DMS114 treated with DMSO at 0.1 percent for 48 hours (cell line): ENCODE measurements around the gene METTL18.
"Not testable (repeated sequence)": the region's sequence is repeated elsewhere in the genome, so short reads cannot be mapped to it uniquely, and the experiment has no call there.

Experiments
- DNase-seq: peaks from one replicate; lab custom pipeline; 2025; ENCODE audit not compliant: unreplicated experiment; lab: John Stamatoyannopoulos, UW

Gene METTL18

DNA sequence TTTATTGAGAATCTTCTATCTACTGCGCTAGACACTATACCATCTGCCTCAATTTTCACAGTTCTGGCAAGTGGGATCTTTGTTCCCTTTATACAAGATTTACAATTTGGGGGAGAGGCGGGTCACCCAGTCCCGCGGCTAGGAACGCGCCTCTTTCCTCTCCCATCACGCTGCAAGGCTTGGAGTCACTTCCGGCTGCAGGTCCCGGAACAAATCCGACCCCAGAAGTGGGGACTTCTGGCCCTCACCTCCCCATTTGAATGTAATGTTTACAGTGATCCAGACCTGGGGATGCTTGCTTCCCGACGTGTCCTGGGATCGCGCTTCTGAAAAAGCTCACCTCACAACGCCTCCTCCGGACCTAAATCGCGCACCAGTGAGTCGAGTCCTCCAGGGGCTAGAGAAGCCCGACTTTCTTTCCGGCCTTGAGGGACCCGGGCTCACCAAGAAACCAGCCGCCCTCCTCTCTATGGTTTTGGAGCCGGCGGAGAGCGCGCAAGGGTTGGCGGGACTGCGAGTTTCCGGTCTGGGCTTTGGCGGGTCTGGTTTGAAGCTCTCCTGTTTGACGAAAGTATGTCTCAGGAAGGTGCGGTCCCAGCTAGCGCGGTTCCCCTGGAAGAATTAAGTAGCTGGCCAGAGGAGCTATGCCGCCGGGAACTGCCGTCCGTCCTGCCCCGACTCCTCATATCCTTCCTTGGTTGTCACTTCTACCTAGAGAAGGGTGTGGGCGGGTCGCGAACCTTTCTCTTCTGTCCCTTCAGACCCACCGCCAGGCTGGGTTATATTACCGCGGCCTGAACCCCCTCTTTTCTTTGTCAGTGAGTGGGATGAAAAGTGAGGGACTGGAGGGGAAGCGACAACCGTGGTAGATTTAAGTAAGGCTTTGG, at the start of gene METTL18:
Gene METTL18 (minus strand): TSS at position 378 of the 887 bp plus-strand sequence. CDS start 1,212 bp downstream, outside the sequence.
- DNase-seq: peak; percentile 89

- DNase-seq: no peak
Observed at GRCh38 chr1:169838942-169839341, 44.2 kb upstream of the METTL18 start.

DNA sequence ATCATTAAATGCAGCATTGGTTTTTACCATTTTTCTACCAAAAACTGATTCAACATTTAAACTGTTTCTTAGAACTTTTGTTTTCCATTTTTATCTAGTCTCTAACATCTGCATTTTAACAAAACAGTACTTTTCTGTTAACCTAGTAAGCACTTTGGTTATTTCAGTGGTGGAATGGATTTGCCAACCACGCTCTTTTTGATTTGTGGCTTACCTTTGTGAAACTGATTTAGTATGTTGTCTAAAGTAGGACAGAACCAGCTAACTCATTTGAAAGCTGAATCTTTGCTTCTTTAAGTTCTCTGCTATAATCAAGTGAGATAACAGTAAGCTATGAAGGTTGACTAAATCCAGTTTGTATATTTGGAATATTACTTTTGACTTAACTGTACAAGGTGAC, 41.5 kb upstream of the METTL18 start:
- DNase-seq: no peak

DNA sequence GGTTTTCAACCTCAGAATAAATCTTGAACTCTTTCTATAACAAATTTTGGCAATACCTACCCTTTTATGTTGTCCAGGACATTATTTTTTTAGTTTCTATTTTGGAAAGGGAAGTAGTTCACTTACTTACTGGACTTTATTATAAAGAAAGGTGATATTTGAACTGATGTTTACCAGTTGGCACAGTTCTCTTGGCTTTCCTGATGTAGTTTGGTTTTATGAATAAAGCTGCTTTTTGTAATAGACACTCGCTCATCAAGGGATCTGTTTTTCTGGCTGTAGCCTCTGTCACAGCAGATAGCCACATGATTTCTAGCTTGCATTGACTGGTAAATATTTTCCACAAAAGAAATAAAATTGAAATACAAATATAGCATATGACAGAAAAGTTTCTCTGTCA, 40.9 kb upstream of the METTL18 start:
- no peak for DNase-seq

DNA sequence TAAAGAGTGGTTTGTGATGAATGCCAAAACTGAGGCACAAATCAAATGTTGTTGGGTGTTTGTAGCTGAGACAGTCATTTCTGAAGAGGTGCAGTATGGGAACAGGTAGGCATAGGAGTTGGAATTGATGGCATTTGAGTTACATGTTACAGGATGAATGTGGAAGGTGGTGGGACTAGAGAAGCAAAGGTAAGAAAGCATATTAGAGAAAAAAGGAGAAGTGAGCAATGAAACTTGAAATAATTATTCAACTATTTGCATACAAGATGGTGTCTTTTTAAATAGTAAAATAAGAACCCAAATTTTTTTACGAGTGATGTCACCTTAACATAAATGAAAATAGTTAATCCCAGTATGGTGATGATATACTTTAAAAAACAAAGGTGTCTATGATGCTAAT, 40.2 kb upstream of the METTL18 start:
- DNase-seq: no peak

DNA sequence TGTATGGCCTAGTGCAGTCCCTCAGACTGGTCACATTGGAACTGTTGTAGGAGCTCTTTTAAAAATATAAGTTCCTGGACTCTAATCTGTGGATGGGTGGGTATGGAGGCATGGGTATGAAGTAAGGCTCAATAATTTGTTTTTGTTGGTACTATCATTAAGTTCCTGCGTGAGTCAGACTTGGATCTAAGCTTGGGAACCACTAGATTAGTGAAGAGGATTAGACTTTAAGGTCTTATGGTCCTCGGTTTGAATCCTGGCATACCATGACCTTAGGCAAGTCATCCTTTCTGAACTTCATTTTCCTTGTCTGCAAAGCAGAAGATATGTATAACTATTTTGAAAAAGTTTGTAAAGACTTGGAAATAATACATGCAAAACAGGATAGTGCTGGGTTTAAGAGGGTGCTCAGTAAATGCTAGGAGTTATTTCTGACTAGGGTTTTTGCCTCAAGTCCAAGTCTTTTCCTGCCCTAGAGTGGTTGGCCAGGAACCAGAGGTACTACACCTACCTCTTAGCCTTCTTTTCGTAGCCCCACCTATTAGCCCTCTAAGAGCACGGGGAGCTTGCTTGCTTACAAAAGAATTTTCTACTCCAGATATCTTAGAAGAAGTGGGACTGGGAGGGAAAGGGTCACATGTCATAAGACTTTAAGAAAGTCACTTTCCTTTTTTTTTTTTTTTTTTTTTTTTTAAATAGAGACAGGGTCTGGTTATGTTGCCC, 38.6 kb upstream of the METTL18 start:
- no peak for DNase-seq

GRCh38 chr1:169829671-169830070, 35.0 kb upstream of the METTL18 start:
- DNase-seq: no peak

- no peak for DNase-seq
Observed at GRCh38 chr1:169824153-169824552, 29.4 kb upstream of the METTL18 start.

DNA sequence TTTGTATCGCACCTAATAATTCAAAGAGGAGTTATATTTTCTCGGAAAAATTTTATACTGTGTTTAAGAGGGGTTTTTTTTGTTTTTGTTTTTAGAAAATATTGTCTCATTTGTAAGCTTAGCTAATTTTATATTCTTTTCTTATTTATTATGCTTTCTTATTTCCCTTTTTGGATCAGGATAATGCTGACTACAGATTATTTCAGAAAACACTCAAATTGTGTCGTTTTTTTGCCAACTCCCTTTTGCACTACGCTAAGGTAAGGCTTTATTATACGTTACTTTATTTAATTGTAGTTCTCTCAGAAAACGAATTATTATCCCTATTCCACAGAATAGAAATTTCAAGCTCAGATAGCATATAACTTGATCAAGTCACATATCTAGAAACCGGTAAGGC, 26.8 kb upstream of the METTL18 start:
- DNase-seq: no peak

- no peak for DNase-seq
Observed at GRCh38 chr1:169816617-169817016, 21.9 kb upstream of the METTL18 start.

- DNase-seq: no peak
Observed at GRCh38 chr1:169814265-169814664, 19.6 kb upstream of the METTL18 start.

- no peak for DNase-seq
Observed at GRCh38 chr1:169812131-169812530, 17.4 kb upstream of the METTL18 start.

DNA sequence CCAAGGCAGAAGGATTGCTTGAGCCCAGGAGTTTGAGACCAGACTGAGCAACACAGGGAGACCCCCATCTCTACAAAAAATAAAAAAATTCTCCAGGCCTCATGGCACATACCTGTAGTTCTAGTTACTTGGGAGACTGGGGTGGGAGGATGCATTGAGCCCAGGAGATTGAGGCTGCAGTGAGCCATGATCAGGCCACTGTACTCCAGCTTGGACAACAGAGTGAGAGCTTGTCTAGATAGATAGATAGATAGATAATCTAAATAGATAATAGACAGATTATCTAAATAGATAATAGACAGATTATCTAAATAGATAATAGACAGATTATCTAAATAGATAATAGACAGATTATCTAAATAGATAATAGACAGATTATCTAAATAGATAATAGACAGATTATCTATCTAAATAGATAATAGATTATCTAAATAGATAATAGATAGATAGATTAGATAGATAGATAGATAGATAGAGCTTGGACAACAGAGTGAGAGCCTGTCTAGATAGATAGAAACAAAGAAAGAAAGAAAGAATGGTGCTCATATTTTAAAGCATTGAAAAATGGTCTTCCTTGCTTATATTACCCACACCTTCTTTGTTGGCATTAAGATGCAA, 16.8 kb upstream of the METTL18 start:
- not testable (repeated sequence) for DNase-seq

DNA sequence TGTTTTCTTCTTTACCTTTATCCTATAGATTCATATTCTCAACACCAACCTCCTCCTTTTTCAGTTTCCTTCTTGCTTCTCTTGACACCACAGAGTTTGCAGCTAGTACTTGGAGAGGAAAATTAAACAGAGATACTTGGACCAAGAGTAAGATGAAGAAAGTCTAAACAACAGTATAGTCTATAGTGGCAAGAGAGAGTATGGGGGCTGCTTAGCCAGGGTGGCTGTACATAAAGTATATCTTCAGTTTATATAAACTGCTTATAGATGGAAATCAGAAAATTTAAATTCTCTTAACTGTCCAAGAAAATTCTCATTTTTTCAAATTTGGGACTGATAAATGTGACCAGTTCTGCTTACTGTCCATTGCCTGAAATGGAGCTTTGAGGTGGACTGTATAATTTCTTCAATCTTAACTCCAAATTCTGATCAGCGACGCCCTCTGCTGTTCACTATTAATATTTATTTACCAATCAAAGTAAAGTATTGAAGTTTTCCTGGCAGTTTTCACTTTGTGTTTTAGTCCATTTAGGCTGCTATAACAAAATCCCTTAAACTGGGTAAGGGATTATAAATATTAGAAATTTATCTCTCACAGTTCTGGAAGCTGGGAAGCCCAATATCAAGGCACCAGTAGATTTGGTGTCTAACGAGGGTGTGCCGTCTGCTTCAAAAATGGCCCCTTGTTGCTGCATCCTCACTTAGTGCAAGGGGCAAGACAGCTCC, 14.8 kb upstream of the METTL18 start:
- peak; percentile 32 for DNase-seq

GRCh38 chr1:169804941-169805340, 10.2 kb upstream of the METTL18 start:
- no peak for DNase-seq

DNA sequence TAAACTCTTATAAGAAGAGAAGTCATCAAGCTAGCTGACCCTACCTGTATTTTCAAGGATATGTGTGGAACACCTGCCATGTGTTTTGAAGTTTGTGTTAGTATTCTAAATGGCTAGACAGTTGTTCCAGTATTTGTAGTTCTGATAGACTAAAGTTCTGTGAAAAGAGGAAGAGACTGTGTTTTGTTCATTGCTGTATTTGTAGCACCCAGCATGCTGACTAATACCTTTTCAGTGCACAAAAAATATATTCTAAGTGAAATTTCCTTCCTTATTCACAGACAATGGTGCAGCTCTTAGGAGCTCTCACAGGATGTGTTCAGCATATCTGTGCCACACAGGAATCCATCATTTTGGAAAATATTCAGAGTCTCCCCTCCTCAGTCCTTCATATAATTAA, 8.2 kb upstream of the METTL18 start:
- no peak for DNase-seq

DNA sequence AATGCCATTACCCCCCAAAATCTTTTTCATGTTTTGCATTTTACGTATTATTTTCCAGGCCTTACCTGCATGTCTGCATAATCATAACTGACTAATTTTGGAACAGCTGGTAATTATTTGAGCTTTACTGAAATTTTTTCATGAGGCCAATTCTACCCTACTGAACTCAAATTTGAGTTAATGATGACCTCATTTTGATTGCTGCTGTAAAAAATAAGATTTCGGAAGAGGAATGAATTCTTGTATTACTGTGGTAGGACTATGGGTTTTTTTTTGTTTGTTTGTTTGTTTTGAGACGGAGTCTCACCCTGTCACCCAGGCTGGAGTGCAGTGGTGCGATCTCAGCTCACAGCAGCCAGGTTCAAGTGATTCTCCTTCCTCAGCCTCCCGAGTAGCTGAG, 2.6 kb upstream of the METTL18 start:
- DNase-seq: no peak

- no peak for DNase-seq
Observed at GRCh38 chr1:169796274-169796810, 1.6 kb upstream of the METTL18 start.

DNA sequence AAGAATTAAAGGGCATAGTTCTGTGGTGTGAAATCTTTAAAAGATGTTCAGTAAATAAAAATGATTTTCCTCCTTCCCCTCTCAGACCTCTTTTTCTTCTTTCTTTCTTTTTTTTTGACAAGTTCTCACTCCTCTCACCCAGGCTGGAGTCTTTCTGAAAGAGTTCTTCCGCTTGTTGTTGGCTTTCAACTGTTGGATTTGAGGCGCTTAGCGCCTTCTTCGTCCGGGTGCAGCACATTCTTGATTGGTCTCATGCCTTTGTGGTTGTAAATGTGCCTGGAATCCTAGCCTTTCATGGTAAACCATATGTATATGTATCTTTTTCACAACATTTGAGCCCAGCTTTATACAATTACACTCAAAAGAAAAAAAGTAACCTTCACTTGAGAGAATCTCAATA, 980 bp upstream of the METTL18 start:
- no peak for DNase-seq

DNA sequence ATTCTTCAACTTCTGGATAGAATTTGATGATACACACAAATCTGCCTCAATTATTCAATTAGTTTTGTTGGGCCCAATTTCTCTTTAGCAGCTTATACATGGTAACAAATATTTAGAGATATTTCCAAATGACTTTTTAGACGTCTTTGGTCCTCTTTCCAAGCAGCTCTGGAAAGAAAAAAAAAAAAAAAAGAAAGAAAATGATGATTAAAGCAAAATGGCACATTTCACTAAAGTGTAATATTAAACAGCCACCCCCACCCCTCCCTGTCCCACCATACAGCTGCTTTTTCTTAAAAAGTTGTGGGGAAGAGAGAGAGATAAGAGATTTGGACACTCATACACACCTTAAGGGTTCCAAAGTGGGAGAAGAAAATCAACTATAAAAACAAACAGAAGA, 977 bp downstream of the METTL18 start:
- no peak for DNase-seq

DNA sequence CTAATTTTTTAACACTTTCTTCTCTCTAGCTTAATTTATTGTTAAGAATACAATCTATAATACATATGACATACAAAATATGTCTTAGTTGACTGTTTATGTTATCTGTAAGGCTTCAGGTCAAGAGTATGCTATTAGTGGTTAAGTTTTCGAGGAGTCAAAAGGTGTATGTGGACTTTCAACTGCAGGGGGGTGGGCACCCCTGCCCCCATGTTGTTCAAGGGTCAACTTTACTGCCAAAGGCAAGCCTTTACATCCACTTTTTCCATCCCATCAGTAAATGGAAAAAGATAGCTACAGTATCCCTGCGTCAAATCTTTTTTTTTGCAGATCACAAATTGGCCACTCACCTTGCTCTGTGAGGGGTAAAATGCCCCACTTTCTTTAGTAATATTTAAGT, 6.3 kb downstream of the METTL18 start:
- DNase-seq: no peak
